A673 (cell line): ENCODE data around the gene TOMM20L. TPM values are rescaled to one million over a fixed set of nuclear protein-coding genes. Genes with fewer than 3 reads are reported as not detected.
"Not testable (repeated sequence)": the region's sequence is repeated elsewhere in the genome, so short reads cannot be mapped to it uniquely, and the experiment has no call there.

ENCODE experiments used
- BruUV-seq: library from RNA; stranded (reverse); fragments of 400-500 nt; replicated peaks from 2 replicates; lab custom pipeline; 2021; lab: Mats Ljungman, UMichigan
- CTCF ChIA-PET: fragments of 300-600 bp; sonication (Branson Sonifier 250); formaldehyde crosslinking; loops from one replicate; lab custom pipeline; 2022; ENCODE audit warnings: antibody characterized with exemption; lab: Charles Lee
- POLR2A ChIA-PET: fragments of 300-600 bp; sonication (Branson Sonifier 250); formaldehyde crosslinking; loops from one replicate; lab custom pipeline; 2022; ENCODE audit warnings: antibody characterized with exemption; ENCODE audit not compliant: low non-redundant PET; lab: Charles Lee
- DNase-seq: peaks from one replicate; pipeline ENCODE4 v3.0.0-alpha.2; 2015; ENCODE audit warnings: low spot score
- H3K27ac ChIP-seq: fragments of 200-600 bp; sonication (generic); 2 replicates; pipeline ENCODE4 v1.5.1; 2016; ENCODE audit warnings: mixed run types, low read depth, mild to moderate bottlenecking, mixed read lengths, antibody characterized with exemption, low read length; ENCODE audit not compliant: poor library complexity, severe bottlenecking
- H3K27me3 ChIP-seq: fragments of 200-600 bp; sonication (generic); replicated peaks from 2 replicates; pipeline ENCODE4 v1.6.1; 2017; ENCODE audit warnings: mixed run types, low read depth, mild to moderate bottlenecking, mixed read lengths, antibody characterized with exemption, low read length; ENCODE audit not compliant: insufficient read depth, poor library complexity
- H3K36me3 ChIP-seq: fragments of 200-600 bp; sonication (generic); 2 replicates; pipeline ENCODE4 v1.6.1; 2016; ENCODE audit warnings: mixed run types, mild to moderate bottlenecking, mixed read lengths, antibody characterized with exemption, low read length; ENCODE audit not compliant: insufficient read depth, poor library complexity, severe bottlenecking
- H3K4me1 ChIP-seq: fragments of 200-600 bp; sonication (generic); 2 replicates; pipeline ENCODE4 v1.6.1; 2017; ENCODE audit warnings: mixed run types, mild to moderate bottlenecking, mixed read lengths, antibody characterized with exemption, low read length; ENCODE audit not compliant: insufficient read depth, poor library complexity, severe bottlenecking
- H3K4me3 ChIP-seq: fragments of 200-600 bp; sonication (generic); 2 replicates; pipeline ENCODE4 v1.5.1; 2016; ENCODE audit warnings: low read depth, mixed run types, mild to moderate bottlenecking, mixed read lengths, low read length; ENCODE audit not compliant: poor library complexity, severe bottlenecking
- H3K9me3 ChIP-seq: fragments of 200-600 bp; sonication (generic); 2 replicates; pipeline ENCODE4 v1.6.1; 2016; ENCODE audit warnings: mixed run types, low read depth, mild to moderate bottlenecking, mixed read lengths, antibody characterized with exemption, low read length; ENCODE audit not compliant: poor library complexity, severe bottlenecking
- CTCF ChIP-seq: fragments of 300-800, 200-600 bp; sonication (generic); conservative IDR thresholded peaks from 2 replicates; pipeline ENCODE4 v1.5.1; 2017; ENCODE audit warnings: low read depth, mild to moderate bottlenecking, antibody characterized with exemption, low read length, moderate library complexity, mixed read lengths
- EZH2 ChIP-seq: fragments of 200-600 bp; sonication (generic); IDR thresholded peaks from 2 replicates; pipeline ENCODE4 v1.6.1; 2017; ENCODE audit warnings: borderline replicate concordance, low read depth, mild to moderate bottlenecking, mixed read lengths, antibody characterized with exemption, low read length; ENCODE audit not compliant: poor library complexity, severe bottlenecking
- intact Hi-C: fragments of 100-400 bp; cut with micrococcal nuclease; formaldehyde crosslinking; loops from one replicate; pipeline ENCODE4 v1.10.0; 2022; ENCODE audit not compliant: unreplicated experiment
- total RNA-seq: library from RNA; stranded (reverse); gene quantifications from 2 replicates; pipeline ENCODE4 v1.2.3, GENCODE V29; 2021

Gene TOMM20L
- total RNA-seq, 1 experiment from 2014 or later: not detected

DNA sequence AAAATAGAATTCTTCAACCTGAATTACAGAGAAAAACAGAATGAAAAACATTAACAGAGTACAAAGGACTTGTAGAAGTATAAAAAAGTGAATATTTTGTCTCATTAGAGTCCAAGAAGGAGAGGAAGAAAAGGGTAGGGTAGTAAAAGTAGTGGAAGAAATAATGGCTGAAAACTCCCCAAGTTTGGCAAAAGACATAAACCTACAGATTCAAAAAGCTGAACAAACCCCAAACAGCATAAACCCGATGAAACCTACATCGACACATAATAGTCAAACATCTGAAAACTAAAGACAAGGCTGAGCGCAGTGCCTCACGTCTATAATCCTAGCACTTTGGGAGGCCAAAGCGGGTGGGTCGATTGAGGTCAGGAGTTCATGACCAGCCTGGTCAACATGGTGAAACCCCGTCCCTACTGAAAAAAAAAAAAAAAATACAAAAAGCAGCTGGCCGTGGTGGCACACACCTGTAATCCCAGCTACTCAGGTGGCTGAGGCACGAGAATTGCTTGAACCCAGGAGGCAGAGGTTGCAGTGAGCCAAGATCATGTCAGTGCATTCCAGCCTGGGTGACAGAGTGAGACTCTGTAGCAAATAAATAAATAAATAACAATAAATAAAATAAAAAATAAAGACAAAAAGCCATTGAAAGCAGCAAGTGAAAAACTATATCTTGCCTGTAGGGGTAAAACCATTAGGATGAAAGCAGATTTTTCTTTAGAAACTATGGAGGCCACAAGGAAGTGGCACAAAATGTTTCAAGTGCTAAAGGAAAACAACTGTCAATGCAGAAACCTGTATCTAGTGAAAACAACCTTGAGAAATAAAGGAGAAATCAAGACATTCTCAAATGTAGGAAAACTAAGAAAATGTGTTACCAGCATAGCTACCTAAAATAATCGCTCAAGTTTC lies 20.2 kb downstream of the TOMM20L start:
- intact Hi-C loops: no loop called here
- POLR2A ChIA-PET: no interaction called here
- no TSS peak for BruUV-seq
- no peaks in the 10 kb centered on the region for H3K27me3 ChIP-seq
- H3K4me3 ChIP-seq: no peak overlapping the region
- H3K36me3 ChIP-seq: peaks cover 41% of the 10 kb centered on the region
- no peak overlapping the region for H3K27ac ChIP-seq
- H3K9me3 ChIP-seq: peaks cover 8% of the 10 kb centered on the region
- CTCF ChIA-PET: interaction anchor here (0.6 kb wide), 1 partner anchor 142 kb away, joined by 3 read pairs; no protein-coding TSS in a partner anchor
- TF ChIP-seq CTCF (no peak), EZH2 (no peak)
- no peak for DNase-seq
- no peaks in the 10 kb centered on the region for H3K4me1 ChIP-seq

DNA sequence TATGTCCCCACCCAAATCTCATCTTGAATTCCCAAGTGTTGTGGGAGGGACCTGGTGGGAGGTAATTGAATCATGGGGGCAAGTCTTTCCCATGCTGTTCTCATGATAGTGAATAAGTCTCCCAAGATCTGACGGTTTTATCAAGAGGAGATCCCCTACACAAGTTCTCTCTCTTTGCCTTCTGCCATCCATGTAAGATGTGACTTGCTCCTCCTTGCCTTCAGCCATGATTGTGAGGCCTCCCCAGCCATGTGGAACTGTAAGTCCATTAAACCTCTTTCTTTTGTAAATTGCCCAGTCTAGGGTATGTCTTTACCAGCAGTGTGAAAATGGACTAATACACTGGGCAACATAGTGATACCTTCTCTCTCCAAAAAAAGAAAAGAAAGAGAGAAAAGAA lies 21.2 kb downstream of the TOMM20L start:
- POLR2A ChIA-PET, BruUV-seq, intact Hi-C loops, H3K4me3 ChIP-seq, CTCF ChIA-PET, H3K9me3 ChIP-seq, H3K4me1 ChIP-seq, DNase-seq, H3K27me3 ChIP-seq, H3K27ac ChIP-seq: not testable (repeated sequence)
- peaks cover 37% of the 10 kb centered on the region for H3K36me3 ChIP-seq

- TF ChIP-seq CTCF (no peak), EZH2 (no peak)
- Histone ChIP-seq H3K4me3 (peak overlapping the region; percentile 86), H3K36me3 (peaks cover 21% of the 10 kb centered on the region), H3K27ac (peak overlapping the region; percentile 98), H3K27me3 (no peaks in the 10 kb centered on the region), H3K4me1 (peaks cover 12% of the 10 kb centered on the region), H3K9me3 (no peaks in the 10 kb centered on the region)
- peak; percentile 73 for DNase-seq
- intact Hi-C loops: loop anchor here (1.0 kb wide), 1 partner anchor 128 kb away; the partner anchor contains the start of gene ARID4A
- ChIA-PET CTCF (no interaction called here), POLR2A (no interaction called here)
- BruUV-seq: TSS peak; percentile 71
Observed at GRCh38 chr14:58426670-58427280, 31.0 kb downstream of the TOMM20L start.
